ENCODE results near the gene TMEM151A. TPM values are rescaled to one million over a fixed set of nuclear protein-coding genes. Genes with fewer than 3 reads are reported as not detected.
"Not testable (repeated sequence)": the region's sequence is repeated elsewhere in the genome, so short reads cannot be mapped to it uniquely, and the experiment has no call there.

Gene TMEM151A
- polyA plus RNA-seq, 5 donors: 0.33 to 0.51 (median 0.40) TPM

DNA sequence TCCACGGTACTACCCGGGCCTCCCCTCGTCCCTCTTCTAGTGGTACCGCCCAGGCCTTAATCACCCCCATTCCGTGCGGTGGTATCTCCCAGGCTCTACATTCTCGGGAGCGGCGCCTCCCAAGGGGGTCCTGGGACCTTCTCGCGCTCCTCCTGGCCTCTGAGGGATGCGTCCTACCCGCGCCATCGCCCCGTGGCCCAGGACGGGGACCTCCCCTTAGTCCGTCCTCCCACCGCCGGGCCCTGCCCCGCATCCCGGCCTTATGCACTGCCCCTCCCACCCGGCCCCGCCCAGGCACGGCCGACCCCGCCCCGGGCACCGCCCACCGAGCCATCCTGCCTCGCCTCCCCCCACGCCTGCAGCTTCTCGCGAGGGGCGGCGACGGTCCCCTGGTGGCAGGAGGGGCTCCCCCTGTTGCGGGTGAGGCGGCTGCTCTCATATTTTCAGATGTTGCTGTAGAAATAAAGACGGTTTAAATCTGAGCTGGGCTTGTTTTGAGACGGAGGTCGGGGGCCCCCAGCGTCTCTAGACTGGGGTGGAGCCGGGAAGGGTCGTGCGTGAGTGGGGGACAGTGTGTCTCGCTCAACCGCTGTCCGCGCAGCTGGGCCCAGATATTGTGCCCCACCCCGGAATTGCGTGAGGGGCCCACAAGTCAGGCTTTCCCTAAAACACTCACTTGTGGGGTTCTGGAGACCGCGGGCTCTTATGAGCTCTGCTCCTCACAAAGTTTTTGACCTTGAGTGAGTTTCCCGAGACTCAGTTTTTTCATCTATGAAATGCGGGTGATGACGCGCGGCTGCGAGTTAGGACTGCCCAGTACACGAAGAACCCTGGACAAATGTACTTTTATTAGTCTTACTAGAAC lies 24.1 kb upstream of the TMEM151A start:
- DNase-seq: peak; percentile 92 to 93

DNA sequence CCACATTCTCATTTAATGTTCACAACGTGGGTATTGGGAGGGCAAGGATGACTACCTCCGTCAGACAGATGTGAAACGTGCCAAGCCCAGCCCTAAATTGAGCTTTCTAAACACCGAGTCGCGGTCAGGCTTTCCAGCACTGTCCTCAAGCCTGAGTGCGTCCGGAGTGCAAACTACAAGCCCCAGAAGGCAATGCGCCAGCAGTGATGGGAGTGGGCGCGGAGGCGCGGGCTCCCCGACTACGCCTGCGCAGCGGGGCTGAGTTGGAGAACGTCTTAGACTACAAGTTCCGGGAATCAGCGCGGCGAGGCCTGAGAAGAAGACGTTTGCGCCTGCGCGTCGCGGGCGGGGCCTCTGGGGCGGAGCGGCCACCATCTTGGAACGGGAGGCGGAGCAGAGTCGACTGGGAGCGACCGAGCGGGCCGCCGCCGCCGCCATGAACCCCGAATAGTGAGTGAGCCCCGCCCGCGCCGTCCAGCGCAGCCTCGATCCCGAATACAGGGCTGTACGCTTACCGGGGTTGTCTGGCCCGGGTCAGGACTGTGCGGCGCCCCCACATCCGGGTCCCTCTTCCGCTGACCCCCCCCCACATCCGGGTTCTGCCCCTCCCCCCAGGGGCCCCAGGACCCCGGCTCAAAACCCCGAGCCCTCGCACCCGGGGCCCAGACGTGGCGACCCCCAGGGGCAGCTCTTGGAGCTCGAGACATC lies 23.3 kb upstream of the TMEM151A start, which contains the start of gene RAB1B:
Gene RAB1B (plus strand): TSS at position 396 of the 708 bp plus-strand sequence. CDS start 41 bp downstream, at position 437.
- DNase-seq: peak; percentile 100

DNA sequence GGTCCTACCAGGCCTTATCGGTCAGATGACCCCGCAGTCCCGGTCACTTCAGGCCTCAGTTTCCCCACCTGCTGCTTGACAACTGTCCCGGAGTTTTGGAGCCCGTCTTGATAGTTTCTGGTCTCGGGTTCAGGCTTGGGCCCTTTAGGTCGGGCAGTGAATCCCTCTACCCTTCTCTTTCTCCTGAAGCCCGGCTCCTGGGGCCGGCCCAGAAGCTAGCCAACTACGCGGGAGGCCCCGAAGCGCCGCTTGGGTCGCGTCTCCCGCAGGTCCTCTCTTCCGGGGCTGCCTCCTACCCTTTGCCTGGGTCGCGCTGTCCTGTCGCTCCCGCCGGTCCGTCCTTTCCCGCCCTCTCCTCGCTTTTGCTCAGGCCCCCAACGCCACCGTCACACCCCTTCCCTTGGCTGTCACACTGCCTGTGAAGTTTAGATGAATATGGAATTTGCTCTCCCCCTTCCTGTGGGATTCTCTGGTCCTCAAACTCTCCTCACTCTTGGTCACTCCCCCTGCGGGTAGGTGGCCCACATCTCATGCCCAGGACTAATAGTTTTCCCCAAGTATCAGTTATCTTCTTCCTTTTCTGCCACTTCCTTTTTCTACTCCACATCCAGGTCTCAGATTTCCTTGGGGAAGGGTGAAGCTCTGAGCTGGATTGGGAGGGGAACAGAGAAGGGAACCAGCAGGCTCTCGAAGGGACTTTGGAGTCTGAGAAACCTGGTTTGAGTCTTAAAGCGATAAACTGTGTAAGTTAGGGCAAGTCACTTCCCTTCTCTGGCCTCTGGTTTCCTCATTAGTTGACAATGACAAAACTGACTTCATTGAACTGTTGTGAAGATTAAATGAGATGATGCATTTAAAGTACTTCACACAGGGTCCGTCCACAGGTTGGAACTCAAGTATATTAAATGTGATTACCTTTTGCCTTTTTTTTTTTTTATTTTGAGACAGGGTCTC lies 22.5 kb upstream of the TMEM151A start:
- DNase-seq: peak in 1 of 2 donors; percentile 23

DNA sequence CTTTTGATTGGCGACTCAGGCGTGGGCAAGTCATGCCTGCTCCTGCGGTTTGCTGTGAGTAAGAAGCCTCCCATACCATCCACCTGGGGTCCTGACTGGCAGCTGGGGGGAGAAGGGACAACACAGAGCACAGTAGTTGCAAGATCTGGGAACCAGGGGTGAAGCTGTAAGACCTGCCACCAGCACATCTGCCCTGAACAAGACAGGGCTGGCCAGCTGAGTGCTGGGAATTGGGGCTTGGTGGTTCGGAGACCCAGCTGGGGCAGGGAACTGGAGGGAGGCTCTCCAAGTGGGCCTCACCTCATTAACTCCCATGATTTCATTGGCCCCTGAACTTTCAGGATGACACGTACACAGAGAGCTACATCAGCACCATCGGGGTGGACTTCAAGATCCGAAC lies 19.9 kb upstream of the TMEM151A start:
- no peak for DNase-seq

DNA sequence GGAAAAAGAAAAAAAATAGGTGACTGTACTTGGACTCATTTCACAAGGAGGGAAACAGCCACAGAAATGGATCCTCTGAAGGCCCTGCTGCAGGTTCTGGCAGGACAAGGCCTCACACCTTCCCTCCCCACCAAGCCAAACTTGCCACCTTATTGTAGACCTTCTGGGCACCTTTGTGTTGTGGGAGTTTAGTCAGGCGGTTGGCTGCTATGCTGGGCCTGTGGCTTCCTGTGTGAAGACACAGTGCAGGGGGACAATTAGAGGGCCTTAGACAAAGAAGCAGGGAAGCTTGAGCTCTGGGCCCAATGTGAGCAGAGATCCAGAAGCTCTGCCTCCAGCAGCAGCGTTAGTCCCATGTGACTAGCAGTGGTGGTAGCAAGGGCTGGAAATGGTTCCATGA lies 19.1 kb upstream of the TMEM151A start:
- no peak for DNase-seq

DNA sequence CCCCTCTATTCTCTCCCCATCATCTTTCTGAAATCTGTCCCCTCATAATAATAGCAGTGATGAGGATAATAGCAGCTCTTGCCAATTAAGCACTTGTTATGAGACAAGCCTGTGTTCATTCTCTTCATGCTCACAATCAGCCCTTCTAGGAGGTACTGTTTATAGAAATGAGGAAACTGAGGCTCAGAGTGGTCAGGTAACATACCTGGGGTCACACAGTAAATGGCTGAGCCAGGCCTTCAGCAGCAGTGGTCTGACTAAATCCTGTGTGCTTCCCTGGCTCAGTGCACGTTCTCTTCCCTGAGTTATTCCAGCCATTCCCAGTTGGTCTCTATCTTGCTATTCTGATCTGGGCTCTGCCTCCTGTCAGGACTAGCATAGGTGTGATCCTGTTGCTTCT lies 17.5 kb upstream of the TMEM151A start:
- DNase-seq: no peak

DNA sequence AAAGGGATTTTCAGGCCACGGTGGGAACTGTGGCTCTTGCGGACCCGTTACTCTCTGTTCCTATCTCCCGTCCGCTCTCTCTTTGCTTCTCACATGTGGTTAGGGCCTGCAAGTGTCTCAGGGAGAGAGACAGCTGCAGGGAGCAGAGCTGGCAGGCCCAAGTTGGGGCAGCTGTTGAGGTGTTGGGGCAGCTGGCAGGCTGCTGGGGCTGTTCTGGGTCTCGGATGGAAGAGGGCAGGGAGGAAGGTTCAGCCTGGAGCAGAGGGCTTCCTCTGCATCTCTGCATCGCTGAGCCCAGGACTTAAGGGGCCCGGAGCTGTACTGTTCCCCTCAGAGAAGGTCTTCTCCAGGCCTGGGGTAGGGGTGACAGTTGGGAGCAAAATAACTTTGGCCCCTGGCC lies 16.3 kb upstream of the TMEM151A start:
- no peak for DNase-seq

DNA sequence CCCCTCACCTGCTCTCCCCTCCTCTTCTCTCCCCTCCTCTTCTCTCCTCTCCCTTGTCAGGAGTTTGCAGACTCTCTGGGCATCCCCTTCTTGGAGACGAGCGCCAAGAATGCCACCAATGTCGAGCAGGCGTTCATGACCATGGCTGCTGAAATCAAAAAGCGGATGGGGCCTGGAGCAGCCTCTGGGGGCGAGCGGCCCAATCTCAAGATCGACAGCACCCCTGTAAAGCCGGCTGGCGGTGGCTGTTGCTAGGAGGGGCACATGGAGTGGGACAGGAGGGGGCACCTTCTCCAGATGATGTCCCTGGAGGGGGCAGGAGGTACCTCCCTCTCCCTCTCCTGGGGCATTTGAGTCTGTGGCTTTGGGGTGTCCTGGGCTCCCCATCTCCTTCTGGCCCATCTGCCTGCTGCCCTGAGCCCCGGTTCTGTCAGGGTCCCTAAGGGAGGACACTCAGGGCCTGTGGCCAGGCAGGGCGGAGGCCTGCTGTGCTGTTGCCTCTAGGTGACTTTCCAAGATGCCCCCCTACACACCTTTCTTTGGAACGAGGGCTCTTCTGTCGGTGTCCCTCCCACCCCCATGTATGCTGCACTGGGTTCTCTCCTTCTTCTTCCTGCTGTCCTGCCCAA lies 15.6 kb upstream of the TMEM151A start:
- no peak for DNase-seq

DNA sequence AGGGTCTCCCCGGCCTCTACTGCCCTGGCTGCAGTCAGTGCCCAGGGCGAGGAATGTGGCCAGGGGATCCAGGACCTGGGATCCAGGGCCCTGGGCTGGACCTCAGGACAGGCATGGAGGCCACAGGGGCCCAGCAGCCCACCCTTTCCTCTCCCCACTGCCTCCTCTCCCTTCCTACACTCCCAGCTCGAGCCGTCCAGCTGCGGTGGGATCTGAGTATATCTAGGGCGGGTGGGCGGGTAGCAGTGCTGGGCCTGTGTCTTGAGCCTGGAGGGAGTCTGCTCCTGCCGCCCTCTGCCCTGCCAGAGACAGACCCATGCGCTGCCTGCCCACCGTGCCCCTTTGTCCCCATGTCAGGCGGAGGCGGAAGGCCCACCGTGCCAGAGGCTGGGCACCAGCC lies 15.1 kb upstream of the TMEM151A start:
- DNase-seq: not testable (repeated sequence)

DNA sequence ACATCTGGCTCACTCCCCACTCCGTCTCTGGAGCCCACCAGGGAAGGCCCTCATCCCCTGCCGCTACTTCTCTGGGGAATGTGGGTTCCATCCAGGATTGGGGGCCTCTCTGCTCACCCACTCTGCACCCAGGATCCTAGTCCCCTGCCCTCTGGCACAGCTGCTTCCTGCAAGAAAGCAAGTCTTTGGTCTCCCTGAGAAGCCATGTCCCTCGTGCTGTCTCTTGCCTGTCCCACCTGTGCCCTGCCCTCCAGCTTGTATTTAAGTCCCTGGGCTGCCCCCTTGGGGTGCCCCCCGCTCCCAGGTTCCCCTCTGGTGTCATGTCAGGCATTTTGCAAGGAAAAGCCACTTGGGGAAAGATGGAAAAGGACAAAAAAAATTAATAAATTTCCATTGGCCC lies 14.6 kb upstream of the TMEM151A start:
- DNase-seq: not testable (repeated sequence)

DNA sequence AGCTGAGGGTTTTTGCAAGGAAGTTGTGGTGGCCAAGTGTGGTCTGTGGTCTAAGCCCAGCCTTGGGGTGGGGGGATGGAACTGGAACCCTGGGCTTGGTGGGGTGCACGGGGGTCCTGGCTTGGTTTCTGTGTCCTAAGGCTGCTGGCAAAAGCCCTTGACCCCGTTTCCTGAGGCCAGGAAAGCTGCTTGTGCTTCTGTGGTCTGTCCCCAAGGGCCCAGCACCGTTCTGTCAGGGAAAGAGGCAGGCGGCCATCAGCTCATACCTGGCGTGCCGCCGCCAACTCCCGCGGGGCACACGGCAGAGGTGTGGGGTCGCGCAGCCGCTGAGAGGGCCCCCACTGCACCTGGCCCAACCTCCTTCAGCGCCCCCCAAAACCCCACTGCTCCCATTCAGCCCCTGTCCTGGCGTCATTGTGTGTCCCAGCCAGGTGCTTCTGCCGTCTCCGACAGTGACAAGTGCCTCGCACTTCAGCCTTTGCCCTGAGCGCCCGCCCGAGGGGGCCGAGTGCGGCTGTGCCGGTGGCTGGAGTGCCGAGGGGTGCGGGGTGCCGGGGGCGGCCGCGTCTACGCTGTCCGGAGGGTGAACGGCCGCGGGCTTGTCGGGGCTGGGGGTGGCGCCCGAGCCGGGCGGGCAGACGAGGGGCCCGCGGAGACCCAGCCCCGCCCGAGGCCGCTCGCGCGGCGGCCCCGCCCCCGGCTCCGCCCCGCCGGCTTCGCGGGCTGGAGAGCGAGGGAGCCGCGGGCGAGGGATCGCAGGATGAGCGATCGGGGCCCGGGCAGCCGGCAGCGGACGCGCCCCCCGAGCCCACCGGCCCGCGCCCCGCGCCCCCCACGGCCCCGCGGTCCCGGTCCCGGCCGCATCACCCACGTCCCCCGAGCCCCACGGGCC lies 14.0 kb upstream of the TMEM151A start, which contains the start of gene CNIH2:
Gene CNIH2 (plus strand): TSS at position 705 of the 892 bp plus-strand sequence. CDS start 282 bp downstream, outside the sequence.
- DNase-seq: no peak

DNA sequence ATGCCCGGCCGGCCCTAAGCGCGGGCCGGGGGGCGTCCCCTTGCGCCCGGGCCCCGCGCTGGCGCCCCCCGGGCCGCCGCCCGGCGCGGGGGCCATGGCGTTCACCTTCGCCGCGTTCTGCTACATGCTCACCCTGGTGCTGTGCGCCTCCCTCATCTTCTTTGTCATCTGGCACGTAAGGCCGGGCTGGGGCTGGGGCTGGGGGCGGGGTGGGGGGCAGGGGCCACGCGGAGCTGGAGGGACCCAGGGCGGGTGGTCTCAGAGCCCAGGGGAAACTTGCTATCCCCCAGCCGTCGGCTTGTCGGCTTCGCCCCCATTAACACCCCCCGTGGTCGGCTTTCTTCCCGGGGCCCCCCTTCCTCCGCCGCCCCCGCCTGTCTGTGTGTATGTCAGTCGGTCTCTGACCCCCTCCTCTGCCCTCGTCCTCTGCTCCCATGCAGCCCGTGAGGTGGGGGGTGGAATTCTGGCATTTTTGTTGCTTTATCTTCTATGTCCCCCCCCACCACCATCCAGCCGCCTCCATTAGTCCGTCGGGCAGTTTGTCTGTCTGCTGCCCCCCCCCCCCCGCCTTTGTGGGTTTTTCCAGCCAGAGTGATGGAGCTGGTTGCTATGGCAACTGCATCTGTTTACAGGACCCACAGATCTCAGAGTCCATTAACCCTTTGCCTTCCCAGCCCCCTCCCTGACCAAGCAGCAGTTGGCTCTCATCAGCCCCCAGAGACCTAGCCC lies 13.2 kb upstream of the TMEM151A start:
- DNase-seq: no peak

DNA sequence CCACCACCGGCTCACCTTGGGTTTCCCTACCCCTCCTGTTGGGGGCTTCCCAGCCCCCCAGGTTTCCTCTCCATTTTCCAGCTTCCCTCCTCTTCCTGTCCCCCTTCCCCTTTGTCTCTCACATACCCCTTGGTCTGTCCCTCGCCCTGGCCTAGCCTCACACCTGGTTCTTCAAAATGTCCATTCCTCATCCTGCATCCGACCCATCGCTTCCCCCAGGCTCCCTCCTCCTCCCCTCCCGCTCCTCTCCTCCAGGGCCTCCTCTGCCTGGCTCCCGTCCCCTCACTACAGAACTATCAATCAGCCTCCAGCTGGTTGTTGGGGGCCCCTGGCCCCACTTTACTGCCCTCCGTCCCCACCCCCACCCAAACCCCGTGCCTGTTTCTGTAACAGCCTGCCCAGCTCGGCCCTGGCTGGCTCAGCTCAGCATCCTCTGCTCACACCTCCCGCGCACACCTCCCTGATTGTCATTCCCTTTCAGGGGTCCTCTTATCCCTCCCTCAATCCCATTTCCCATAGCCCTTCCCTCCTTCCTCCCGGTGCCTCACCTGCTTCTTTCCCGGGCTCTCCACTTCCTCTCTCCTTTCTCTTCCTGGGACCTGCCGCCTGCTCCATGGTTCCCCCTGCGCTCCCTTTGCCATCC lies 12.5 kb upstream of the TMEM151A start:
- no peak for DNase-seq

DNA sequence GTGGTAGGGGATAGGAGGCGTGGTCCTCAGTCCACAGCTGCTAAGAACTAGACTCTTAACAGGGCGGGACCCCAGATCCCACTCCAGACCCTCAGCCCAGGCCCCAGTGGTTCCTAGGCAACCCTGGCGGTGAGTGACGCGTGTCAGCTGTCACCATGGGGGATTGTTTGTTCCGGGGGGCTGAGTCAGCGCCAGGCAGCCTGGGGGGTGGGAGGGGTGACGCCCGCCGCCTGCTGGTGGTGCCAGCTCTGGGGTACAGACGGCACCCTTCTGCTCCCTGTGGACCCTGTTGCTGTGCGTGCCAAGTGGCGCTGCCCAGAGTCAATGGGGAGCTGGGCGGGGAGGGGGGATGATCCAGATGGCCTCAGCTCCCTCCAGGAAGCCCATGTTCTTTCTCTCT lies 11.3 kb upstream of the TMEM151A start:
- no peak for DNase-seq

DNA sequence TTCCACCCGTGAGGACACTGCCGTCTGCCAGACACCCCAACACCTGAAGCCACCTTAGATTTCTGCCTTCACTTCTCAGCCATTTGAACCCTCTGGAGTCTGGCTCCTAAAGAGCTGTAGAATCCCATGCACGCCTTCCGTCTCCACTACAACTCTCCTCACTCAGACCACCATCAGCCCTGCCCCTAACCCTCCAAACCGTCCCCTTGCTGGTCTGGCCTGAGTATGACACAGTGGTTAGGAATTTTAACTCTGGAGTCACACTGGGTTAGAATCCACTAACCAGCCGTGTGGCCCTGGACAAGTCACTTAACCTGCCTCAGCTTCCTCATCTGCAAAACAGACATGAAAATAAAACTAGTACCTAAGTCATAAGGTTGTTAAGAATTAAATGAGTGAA lies 10.7 kb upstream of the TMEM151A start:
- no peak for DNase-seq

DNA sequence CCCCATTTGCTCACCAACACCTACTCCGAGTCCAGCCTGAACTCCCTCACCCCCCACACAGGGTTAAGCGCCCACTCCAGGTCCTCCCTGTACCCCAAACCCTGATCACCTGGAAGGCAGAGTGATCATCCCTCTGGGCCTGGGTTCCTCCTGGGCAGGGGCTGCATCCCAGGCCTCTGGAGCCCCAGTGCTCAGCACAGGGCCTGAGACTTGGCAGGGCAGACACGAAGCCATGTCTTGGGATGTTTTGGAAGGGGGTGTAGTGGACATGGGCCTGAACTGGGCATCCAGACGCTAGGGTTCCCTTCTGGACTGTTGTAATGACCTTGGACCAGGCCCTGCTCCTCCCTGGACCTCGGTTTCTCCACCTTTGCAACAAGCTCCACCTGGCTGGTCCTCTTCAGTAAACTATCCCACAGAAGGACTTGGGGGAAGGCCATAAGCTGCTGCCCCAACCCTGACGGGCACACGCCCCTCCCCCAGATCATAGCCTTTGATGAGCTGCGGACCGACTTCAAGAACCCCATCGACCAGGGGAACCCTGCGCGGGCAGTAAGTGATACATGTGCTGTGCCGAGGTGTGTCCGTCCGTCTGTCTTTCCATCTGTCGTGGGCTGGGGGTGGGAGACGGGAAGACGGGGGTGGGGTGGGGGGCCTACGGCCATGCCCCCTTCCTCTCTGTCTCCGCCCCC lies 9.8 kb upstream of the TMEM151A start:
- no peak for DNase-seq

DNA sequence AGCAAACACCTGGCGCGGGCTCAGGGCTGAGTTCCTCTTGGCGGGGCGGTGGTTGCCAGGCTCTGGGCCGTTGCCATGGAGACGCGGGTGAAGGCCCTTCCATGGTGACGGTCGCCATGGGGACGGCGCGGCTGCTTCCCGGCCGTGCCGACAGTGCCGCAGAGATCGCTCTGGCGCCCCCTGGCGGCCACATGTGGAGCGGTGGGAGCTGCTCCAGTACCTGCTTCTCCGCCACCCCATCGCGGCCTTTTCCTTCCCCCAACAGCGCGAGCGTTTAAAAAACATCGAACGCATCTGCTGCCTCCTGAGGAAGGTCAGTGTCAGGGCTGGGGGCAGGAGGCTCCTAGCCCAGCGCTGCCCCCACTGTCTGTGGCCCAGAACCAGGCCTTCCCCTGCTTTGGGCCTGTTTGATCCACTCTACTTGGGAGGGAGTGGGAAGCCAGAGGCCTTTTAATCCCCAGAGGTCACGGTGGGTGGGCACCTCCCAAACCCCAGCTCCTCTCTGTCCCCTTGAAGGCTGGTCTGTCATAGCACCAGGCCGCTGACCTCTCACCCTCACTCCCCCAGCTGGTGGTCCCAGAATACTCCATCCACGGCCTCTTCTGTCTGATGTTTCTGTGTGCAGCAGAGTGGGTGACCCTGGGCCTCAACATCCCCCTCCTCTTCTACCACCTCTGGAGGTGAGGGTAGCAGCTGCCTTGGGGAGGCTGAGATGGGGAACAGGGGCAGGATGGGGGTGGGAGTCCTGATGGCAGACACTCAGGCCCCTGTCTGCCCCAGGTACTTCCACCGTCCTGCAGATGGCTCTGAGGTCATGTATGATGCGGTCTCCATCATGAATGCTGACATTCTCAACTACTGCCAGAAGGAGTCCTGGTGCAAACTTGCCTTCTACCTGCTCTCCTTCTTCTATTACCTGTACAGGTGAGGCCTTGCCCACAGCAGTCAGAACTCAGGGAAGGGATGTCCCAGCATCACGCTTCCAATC lies 8.9 kb upstream of the TMEM151A start:
- peak; percentile 94 to 96 for DNase-seq
